ENCODE measurements around the gene MSH4. TPM values are rescaled to one million over a fixed set of nuclear protein-coding genes. Genes with fewer than 3 reads are reported as not detected.
"Not testable (repeated sequence)": the region's sequence is repeated elsewhere in the genome, so short reads cannot be mapped to it uniquely, and the experiment has no call there.

Gene MSH4
- total RNA-seq, 1 donor from 2014 or later, result 0.44 TPM

DNA sequence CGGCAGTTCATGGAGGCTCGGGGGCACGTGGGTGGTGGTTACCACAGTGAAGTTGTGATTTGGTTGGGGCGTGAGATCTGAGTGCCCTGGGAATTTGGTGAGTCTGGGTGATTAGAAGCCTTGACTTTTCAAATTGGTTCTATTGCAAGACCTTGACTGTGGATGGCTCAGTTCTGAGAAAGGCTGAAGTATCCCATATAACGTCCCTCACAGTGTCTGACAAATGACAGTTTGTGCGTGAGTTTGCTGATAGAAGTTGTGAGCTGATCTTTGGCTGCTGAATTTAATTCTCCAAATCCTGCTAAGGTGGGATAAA is 549 bp downstream of the MSH4 start:
- peaks cover 29% of the 10 kb centered on the region for H3K36me3 Mint-ChIP-seq (ENCODE audit: low read depth, unreplicated experiment)
- no peak overlapping the region for H3K27ac Mint-ChIP-seq (ENCODE audit: unreplicated experiment)
- no peaks in the 10 kb centered on the region for H3K4me1 Mint-ChIP-seq (ENCODE audit: unreplicated experiment)
- DNase-seq (ENCODE audit: low spot score), result no peak
- TF ChIP-seq CTCF (IDR thresholded peaks at IDR 0.05; ENCODE audit: unreplicated experiment), result no peak
- H3K27me3 Mint-ChIP-seq (ENCODE audit: unreplicated experiment), result peaks cover 1% of the 10 kb centered on the region
- H3K9me3 Mint-ChIP-seq (ENCODE audit: unreplicated experiment), result no peaks in the 10 kb centered on the region
- H3K4me3 Mint-ChIP-seq (ENCODE audit: unreplicated experiment), result no peak overlapping the region

DNA sequence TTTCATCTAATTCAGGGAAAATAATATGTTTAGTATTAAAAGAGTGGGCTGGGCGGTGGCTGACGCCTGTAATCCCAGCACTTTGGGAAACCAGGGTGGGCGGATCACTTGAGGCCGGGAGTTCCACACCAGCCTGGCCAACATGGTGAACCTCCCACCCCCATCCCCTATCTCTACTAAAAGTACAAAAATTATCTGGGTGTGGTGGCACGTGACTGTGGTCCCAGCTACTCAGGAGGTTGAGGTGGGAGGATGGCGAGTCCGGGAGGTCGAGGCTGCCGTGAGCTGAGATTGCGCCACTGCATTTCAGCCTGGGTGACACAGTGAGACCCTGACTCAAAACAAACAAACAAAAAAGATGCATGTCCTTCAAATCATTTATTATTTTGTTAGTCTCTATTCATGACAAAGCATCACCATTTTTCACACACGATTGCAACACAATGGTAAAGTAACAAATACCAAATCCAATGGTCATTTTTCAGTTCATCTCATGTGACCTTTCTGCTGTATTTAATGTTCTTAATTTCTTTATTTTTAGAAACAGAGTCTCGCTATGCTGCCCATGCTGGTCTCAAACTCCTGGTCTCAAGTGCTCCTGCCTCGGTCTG is 1.0 kb downstream of the MSH4 start:
- Mint-ChIP-seq H3K4me3 (ENCODE audit: unreplicated experiment) (no peak overlapping the region), H3K4me1 (ENCODE audit: unreplicated experiment) (no peaks in the 10 kb centered on the region), H3K36me3 (ENCODE audit: low read depth, unreplicated experiment) (peaks cover 26% of the 10 kb centered on the region), H3K27me3 (ENCODE audit: unreplicated experiment) (peaks cover 1% of the 10 kb centered on the region), H3K9me3 (ENCODE audit: unreplicated experiment) (no peaks in the 10 kb centered on the region), H3K27ac (ENCODE audit: unreplicated experiment) (no peak overlapping the region)
- no peak for TF ChIP-seq CTCF (IDR thresholded peaks at IDR 0.05; ENCODE audit: unreplicated experiment)
- DNase-seq (ENCODE audit: low spot score), result no peak

DNA sequence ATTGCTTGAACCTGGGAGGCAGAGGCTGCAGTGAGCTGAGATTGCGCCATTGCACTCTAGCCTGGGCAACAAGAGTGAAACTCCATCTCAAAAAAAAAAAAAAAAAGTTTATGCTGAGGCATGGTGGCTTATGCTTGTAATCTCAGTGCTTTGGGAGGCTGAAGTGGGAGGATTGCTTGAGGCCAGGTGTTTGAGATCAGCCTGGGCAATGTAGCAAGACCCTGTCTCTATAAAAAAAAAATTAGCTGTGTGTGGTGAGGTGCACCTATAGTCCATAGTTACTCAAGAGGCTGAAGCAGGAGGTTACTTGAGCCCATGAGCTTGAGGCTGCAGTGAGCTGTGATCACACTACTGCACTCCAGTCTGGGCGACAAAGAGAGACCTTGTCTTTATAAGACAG is 4.8 kb downstream of the MSH4 start:
- not testable (repeated sequence) for DNase-seq (ENCODE audit: low spot score); H3K4me1 Mint-ChIP-seq (ENCODE audit: unreplicated experiment); H3K36me3 Mint-ChIP-seq (ENCODE audit: low read depth, unreplicated experiment); H3K4me3 Mint-ChIP-seq (ENCODE audit: unreplicated experiment); H3K9me3 Mint-ChIP-seq (ENCODE audit: unreplicated experiment); H3K27ac Mint-ChIP-seq (ENCODE audit: unreplicated experiment); H3K27me3 Mint-ChIP-seq (ENCODE audit: unreplicated experiment)

- no peak for TF ChIP-seq CTCF (IDR thresholded peaks at IDR 0.05; ENCODE audit: unreplicated experiment)
- no peak overlapping the region for H3K27ac Mint-ChIP-seq (ENCODE audit: unreplicated experiment)
- no peak overlapping the region for H3K4me3 Mint-ChIP-seq (ENCODE audit: unreplicated experiment)
- no peaks in the 10 kb centered on the region for H3K27me3 Mint-ChIP-seq (ENCODE audit: unreplicated experiment)
- no peaks in the 10 kb centered on the region for H3K9me3 Mint-ChIP-seq (ENCODE audit: unreplicated experiment)
- peaks cover 6% of the 10 kb centered on the region for H3K4me1 Mint-ChIP-seq (ENCODE audit: unreplicated experiment)
- no peak for DNase-seq (ENCODE audit: low spot score)
- H3K36me3 Mint-ChIP-seq (ENCODE audit: low read depth, unreplicated experiment), result no peaks in the 10 kb centered on the region
Measured at GRCh38 chr1:75808921-75809320, 12.2 kb downstream of the MSH4 start.

- H3K4me1 Mint-ChIP-seq (ENCODE audit: unreplicated experiment); H3K4me3 Mint-ChIP-seq (ENCODE audit: unreplicated experiment): not testable (repeated sequence)
Measured at GRCh38 chr1:75810113-75810512, 13.4 kb downstream of the MSH4 start.

DNA sequence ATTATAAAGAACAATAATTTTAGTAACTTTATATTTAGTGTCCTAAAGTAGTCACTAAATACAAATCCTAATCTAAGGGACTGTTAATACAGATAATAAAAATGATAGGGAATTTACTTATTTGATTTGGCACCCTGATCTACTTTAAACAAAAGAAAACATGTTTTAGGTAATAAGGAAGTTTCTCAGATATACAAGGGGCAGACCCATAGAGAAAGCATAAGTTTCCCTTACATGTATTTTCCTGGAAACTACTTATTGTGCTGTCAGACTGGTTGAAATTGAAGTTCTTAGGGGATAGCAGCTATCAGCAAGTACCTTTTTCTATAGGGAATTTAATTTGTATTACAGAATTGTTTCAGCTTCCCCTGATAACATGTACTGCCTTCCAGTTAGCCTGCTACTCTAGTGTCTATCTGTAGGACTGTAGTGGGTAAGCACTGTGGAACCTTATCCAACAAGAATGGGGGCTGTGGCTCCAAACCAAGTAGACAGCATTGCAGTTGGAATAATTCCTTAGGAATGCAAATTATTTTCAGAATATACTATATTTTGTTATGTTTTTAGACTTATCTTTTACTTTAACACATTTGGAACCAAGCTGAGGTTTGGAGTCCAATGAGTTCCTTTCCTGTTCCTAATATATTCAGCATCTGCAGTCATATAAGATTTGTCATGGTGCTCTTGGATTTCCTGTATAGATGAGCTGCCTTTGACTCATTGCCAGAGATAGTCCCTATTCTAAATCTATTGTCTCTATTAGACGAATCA is 14.7 kb downstream of the MSH4 start:
- no peak overlapping the region for H3K4me3 Mint-ChIP-seq (ENCODE audit: unreplicated experiment)
- TF ChIP-seq CTCF (IDR thresholded peaks at IDR 0.05; ENCODE audit: unreplicated experiment), result no peak
- no peaks in the 10 kb centered on the region for H3K27me3 Mint-ChIP-seq (ENCODE audit: unreplicated experiment)
- no peak for DNase-seq (ENCODE audit: low spot score)
- H3K9me3 Mint-ChIP-seq (ENCODE audit: unreplicated experiment), result no peaks in the 10 kb centered on the region
- H3K4me1 Mint-ChIP-seq (ENCODE audit: unreplicated experiment), result peaks cover 6% of the 10 kb centered on the region
- H3K27ac Mint-ChIP-seq (ENCODE audit: unreplicated experiment), result no peak overlapping the region
- no peaks in the 10 kb centered on the region for H3K36me3 Mint-ChIP-seq (ENCODE audit: low read depth, unreplicated experiment)

More at GRCh38 chr1:75810113-75810512, 13.4 kb downstream of the MSH4 start:
- not testable (repeated sequence) for H3K36me3 Mint-ChIP-seq (ENCODE audit: low read depth, unreplicated experiment); H3K9me3 Mint-ChIP-seq (ENCODE audit: unreplicated experiment); H3K27me3 Mint-ChIP-seq (ENCODE audit: unreplicated experiment); DNase-seq (ENCODE audit: low spot score); H3K27ac Mint-ChIP-seq (ENCODE audit: unreplicated experiment)
